ENCODE results near the gene UBE2H. TPM values are rescaled to one million over a fixed set of nuclear protein-coding genes. Genes with fewer than 3 reads are reported as not detected.

Gene UBE2H
- total and polyA plus RNA-seq, 10 of the 15 experiments (the other 5 are each of a cell fraction or from before 2014, with no cell fraction given) = 15.6 to 75.5 (median 32.8) TPM

DNA sequence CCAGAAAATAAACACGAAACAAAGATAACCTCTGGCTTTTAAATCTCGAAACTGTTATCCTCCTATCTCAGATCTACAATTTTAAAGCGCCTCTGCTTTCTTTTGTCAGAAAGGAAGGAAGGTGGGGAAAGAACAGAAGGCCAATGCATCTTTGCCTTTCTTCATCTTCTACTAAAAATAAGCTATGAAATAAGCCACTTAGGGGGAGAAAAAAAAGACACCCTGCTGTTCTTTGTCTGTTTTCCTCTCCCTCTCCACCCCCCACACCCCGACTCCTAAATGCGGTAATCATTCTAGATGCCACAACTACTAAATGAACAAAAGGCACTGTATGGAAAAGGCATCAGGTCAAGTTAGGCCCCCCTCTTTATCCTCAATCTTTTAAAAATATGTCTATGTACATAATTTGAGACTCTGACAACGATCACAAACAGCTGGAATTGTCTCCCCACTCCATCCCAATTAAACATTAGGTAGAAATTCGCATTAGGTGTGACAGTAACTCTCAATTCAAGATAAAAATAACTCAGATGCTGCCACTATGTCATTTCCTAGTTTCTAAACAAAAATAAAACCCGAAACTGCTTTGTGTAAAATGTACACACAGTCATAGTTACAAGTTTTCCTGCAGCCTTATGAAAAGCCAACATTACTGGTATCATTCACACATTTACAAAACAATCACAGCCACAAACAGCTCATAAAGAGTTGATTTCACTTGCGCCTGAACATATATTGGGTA is 2.4 kb downstream of the UBE2H start (continued):
- TF ChIP-seq POLR2AphosphoS5 (IDR thresholded peaks at IDR 0.05; ENCODE audit: low read length) (no peak; the same call in 1 of the 2 replicates), ZNF622 (IDR thresholded peaks at IDR 0.05) (no peak), FOS (IDR thresholded peaks at IDR 0.05; ENCODE audit: borderline replicate concordance, extremely low read depth, insufficient read length) (no peak), STAT1 (conservative IDR thresholded peaks at IDR 0.05) (no peak), PAX8 (IDR thresholded peaks at IDR 0.05) (no peak), LARP7 (IDR thresholded peaks at IDR 0.05) (no peak), CHD4 (IDR thresholded peaks at IDR 0.05) (no peak), HDAC6 (IDR thresholded peaks at IDR 0.05; ENCODE audit: unreplicated experiment) (no peak), IRF4 (IDR thresholded peaks at IDR 0.05; ENCODE audit: low read depth, low read length) (0 out of 2 replicates have a peak, but pooled peaks have one; percentile 44), RAD21 (IDR thresholded peaks at IDR 0.05; ENCODE audit: insufficient read depth, low read depth, low read length) (no peak), NFIC (IDR thresholded peaks at IDR 0.05; ENCODE audit: low read depth, low read length) (peak; percentile 93), CREB1 (IDR thresholded peaks at IDR 0.05; ENCODE audit: low read depth) (peak; percentile 59), ZBED1 (IDR thresholded peaks at IDR 0.05; ENCODE audit: borderline replicate concordance) (peak; percentile 76; the same call in 1 of the 2 replicates), SP1 (IDR thresholded peaks at IDR 0.05; ENCODE audit: low read depth, low read length) (no peak), CEBPB (IDR thresholded peaks at IDR 0.05; ENCODE audit: borderline replicate concordance in 1 of 2, low read depth in 2 of 2, low read length in 2 of 2) (peak in 1 of 2 experiments; percentile 46; a peak in 1 of 4 replicates), GABPA (IDR thresholded peaks at IDR 0.05; ENCODE audit: low read depth) (0 out of 2 replicates have a peak, but pooled peaks have one; percentile 24), ZNF384 (IDR thresholded peaks at IDR 0.05; ENCODE audit: borderline replicate concordance, low read depth, low read length) (no peak), JUNB (IDR thresholded peaks at IDR 0.05) (peak; percentile 65), SRF (IDR thresholded peaks at IDR 0.05; ENCODE audit: low read depth in 2 of 2, low read length in 2 of 2) (no peak), POLR2AphosphoS2 (IDR thresholded peaks at IDR 0.05; ENCODE audit: low read depth, low read length) (peak; percentile 58; the same call in 1 of the 2 replicates), NR2C2 (IDR thresholded peaks at IDR 0.05; ENCODE audit: borderline replicate concordance, control insufficient read depth, insufficient read length, low read depth) (no peak)
- TF ChIP-seq, protein P1, sequence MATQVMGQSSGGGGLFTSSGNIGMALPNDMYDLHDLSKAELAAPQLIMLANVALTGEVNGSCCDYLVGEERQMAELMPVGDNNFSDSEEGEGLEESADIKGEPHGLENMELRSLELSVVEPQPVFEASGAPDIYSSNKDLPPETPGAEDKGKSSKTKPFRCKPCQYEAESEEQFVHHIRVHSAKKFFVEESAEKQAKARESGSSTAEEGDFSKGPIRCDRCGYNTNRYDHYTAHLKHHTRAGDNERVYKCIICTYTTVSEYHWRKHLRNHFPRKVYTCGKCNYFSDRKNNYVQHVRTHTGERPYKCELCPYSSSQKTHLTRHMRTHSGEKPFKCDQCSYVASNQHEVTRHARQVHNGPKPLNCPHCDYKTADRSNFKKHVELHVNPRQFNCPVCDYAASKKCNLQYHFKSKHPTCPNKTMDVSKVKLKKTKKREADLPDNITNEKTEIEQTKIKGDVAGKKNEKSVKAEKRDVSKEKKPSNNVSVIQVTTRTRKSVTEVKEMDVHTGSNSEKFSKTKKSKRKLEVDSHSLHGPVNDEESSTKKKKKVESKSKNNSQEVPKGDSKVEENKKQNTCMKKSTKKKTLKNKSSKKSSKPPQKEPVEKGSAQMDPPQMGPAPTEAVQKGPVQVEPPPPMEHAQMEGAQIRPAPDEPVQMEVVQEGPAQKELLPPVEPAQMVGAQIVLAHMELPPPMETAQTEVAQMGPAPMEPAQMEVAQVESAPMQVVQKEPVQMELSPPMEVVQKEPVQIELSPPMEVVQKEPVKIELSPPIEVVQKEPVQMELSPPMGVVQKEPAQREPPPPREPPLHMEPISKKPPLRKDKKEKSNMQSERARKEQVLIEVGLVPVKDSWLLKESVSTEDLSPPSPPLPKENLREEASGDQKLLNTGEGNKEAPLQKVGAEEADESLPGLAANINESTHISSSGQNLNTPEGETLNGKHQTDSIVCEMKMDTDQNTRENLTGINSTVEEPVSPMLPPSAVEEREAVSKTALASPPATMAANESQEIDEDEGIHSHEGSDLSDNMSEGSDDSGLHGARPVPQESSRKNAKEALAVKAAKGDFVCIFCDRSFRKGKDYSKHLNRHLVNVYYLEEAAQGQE (IDR thresholded peaks at IDR 0.05; ENCODE audit: low read depth, low read length) = no peak
- TF ChIP-seq, protein P2, sequence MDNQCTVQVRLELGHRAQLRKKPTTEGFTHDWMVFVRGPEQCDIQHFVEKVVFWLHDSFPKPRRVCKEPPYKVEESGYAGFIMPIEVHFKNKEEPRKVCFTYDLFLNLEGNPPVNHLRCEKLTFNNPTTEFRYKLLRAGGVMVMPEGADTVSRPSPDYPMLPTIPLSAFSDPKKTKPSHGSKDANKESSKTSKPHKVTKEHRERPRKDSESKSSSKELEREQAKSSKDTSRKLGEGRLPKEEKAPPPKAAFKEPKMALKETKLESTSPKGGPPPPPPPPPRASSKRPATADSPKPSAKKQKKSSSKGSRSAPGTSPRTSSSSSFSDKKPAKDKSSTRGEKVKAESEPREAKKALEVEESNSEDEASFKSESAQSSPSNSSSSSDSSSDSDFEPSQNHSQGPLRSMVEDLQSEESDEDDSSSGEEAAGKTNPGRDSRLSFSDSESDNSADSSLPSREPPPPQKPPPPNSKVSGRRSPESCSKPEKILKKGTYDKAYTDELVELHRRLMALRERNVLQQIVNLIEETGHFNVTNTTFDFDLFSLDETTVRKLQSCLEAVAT (IDR thresholded peaks at IDR 0.05) = no peak; the same call in 1 of the 2 replicates

Measured in GM12878 (cell line).